HG03575 (cell line): ENCODE data around the gene SLC51A.

ENCODE experiments used
- ATAC-seq: cut with Tn5 transposase; IDR thresholded peaks from one replicate; pipeline ENCODE4 v1.9.1; 2021; ENCODE audit not compliant: unreplicated experiment, insufficient number of reproducible peaks, low FRiP score; ENCODE audit errors: extremely low read depth

SLC51A gene

DNA sequence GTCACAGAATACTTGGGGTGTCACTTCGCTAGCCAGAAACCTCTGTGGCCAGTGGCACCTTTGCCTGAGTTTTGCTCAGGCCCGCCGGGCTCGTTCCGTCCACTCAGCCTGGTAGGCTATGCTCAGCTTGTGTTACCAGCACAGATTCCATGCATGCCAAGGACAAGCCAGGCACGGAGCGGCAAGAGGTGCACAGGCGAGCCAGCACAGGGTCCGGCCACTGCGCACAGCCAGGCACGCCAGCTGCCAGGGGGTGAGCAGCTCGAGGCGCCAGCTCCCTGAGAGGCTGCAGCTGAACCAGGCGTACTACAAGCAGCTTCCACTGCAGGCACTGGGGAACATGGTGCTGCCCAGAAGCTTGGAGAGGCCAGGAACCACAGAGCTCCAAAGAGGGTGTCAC lies 56.5 kb downstream of the SLC51A start:
- no peak for ATAC-seq

DNA sequence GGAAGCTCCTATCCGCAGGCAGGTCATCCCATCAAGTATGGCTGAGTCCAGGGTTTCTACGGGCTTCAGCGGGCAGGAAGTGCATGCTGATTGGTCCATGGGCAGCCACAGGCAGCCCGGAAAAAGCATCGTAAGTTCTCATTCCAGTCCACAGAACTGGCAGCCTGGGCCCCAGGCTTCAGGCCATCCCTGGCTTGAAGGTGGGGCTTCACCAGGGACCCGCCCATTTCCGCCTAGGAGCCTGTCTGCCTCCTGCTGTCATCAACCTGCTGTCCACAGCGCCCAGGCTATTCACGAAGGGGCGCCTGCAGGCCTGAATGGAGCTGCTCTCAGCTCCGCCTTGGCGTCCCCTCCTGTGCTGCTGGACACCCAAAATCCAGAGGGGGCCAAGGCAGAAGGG lies 57.3 kb downstream of the SLC51A start:
- no peak for ATAC-seq

DNA sequence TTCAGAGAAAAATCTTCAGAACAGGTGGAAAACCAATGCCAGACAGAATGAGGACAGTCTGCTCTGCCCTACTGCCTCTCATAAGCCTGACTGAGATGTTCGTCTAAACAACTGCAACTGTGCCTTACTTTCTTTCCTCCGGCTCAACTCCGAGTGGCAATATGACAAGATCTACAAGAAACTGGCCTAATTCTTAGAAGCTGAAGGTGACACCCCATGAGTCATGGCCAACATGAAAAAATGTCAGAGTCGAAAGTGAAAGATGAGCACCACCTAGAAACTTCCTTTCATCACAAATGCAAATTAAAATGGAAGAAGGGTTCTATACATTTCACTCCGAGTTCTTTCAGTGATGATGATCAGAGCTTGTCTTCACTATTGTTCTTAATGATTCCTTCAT lies 58.3 kb downstream of the SLC51A start:
- peak; percentile 50 for ATAC-seq

DNA sequence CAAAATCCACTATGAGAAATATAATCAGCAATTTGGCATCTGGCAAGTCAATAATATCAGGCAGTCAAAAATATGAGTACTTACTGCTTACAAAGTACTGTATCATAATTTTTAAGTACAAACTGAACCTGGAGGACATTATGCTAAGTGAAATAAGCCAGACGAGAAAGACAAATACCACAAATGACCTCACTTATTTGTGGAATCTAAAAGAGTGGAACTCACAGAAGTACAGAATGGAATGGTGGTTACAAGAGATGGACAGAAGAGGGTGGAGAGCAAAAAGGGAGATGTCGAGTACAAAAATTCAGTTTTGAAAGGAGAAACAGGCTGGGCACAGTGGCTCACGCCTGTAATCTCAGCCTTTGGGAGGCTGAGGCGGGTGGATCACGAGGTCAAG lies 58.8 kb downstream of the SLC51A start:
- ATAC-seq = no peak

DNA sequence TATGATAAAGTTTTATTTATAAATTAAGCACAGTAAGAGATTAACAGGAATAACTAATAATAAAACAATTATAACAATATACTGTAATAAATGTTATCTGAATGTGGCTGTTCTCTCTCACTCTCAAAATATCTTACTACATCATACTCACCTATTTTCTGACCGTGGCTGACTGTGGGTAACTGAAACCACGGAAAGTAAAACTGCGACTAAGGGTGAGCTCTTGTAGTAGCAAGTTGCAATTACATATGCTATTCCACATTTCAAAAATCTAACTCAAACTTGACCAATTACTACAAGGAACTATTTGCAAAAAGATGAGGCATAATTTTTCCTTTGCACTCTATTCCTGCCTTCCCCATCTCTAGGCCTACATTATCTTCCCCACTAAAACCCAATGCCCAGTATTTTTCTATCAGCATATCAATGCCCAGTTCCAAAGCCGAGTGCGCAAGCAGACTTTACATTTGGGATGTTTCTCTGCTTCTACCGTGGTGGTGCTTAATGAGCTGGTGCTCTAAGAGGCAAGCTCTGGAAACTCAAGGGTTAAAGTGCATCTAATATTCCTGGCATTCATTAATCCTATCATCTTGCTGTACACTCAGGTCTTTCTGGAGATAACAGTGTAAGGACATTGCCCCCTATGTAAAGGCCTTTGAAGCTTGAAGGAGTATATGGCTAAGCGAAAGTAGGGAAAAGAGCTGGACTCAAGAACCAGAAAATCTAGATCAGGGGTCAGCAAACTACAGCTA lies 64.5 kb downstream of the SLC51A start:
- ATAC-seq = peak; percentile 43

DNA sequence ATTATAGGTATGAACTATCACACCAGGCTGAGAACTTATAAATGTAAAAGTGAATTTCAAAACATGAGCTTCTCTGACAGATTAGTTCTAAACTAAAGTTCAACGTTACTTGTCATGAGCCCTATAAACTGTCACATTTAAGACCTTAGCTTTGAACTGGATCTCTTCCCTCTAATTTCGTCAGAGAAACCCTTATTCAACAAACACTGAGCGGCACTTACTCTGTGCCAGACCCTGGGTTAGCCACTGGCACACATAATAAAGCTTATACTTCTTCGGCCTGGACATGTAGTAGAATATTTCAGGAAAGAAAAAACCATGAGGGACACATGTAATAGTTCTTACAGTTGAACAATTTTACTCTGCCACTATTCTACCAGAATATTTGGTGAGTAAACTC lies 65.6 kb downstream of the SLC51A start:
- no peak for ATAC-seq
